HCEC 1CT (cell line): Measurements from ENCODE around the gene BEND7.

Experiments used
- DNase-seq: peaks from one replicate; pipeline ENCODE4 v3.0.0-alpha.2; 2017

Gene BEND7

DNA sequence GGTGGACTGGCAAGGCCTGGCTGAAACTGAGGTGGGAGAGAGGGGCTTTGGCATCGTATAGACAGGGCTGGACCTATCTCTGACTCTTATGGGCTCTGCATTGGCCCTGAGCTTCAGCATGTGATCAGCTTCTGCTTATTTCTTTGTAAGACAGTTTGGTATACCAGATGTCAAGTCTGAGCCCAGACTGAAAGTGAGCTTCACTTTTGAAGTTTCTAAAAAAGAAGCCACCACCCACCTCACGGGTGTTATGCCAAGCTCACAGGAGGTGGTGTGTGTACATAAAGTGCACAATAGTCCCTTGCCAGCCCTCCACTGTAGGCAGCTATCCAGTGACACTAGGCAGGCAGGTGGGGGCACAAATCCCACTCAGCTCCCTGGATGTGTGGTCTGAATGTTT lies 112.1 kb downstream of the BEND7 start:
- no peak for DNase-seq

DNA sequence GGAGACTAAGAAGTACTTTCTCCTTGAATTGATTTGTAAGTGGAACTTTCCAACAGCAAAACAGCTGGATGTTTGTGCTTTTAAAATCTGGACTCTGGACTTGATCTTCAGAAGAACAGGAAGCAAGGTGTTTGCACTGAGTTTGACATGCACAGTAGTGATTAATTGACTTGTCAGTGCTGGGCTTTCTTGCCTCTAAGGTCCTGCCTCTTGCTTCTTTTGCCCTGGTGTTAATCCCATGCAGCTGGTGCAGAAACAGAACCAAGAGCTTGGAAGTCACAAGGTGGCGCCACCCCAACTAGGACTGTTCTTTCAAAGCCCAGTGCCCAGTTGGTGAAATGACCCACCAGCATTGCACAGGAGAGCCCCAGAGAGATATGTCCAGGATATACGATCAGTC lies 114.0 kb downstream of the BEND7 start:
- peak; percentile 13 for DNase-seq

GRCh38 chr10:13414137-13414536 lies 114.7 kb downstream of the BEND7 start:
- DNase-seq = no peak

GRCh38 chr10:13412894-13413293 lies 115.9 kb downstream of the BEND7 start:
- DNase-seq = no peak

GRCh38 chr10:13404791-13405190 lies 124.0 kb downstream of the BEND7 start:
- no peak for DNase-seq

DNA sequence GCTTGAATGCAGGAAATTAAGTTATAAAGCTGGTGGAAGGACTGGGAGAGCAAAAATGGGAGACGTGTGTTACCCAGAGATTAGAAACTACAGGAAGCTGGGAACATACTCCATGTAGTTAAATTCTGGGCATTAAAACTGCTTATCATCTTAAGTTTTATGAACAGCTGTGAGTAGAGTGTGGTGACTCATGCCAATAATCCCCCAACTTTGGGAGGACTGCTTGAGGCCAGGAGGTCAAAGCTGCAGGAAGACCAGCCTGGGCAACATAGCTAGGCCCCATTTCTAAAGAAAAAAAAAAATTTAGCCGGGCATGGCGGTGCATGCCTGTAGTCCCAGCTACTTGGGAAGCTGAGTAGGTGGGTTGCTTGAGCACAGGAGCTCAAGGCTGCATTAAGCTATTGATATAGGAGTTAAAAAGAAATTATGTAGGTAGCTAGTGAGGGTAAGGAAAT lies 124.5 kb downstream of the BEND7 start:
- DNase-seq = peak; percentile 37

DNA sequence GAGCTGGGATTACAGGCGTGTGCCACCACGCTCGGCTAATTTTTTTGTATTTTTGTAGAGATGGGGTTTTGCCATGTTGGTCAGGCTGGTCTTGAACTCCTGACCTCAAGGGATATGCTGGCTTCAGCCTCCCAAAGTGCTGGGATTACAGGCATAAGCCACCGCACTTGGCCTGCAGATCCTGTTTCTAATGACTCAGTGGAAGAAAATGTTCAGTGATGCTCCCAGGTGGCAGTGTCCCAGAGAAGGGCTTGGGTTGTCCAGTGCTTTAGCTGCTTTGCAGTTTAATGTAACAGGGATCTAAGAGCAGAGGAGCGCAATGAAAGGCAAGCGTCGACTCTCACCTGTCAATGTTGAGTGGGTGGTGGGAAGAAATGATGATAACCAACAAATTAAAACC lies 125.4 kb downstream of the BEND7 start:
- DNase-seq = peak; percentile 10

- DNase-seq = no peak
These were observed 126.8 kb downstream of the BEND7 start for GRCh38 chr10:13402021-13402420.

GRCh38 chr10:13401142-13401541 lies 127.7 kb downstream of the BEND7 start:
- DNase-seq = no peak

DNA sequence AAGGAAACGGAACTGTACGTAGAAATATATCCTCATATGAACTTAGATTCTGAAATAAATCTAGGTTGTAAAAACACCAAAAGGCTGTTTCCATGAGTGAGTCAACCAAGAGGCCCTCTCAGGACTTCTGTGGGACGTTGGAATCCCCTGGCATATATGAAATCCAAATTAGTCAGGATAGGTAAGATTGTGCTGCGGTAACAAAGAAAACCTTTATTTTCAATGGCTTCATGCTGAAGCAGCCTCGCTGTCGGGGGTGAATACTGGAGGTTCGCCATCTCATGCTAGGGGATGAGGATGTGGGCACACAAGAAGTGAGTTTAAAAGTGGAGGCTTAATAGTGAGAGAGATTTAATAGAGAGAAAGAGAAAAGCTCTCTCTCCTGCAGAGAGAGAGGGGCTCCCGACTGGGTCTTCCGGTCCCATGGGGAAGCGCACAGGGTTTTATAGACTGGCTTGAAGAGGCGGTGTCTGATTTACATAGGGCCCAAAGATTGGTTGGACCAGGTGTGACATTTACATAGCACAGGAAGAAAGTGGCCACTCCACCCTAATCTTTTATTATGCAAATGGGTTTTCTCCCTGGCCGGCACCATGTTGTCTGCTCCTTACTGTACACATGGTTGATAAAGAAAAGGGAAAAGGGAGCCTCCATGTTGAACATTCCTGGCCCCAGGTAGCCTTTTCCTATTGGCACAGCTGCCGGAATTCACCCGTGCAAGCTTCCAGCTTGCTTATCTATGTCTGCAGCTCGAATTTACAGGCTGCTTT lies 128.4 kb downstream of the BEND7 start:
- DNase-seq = no peak

- DNase-seq = no peak
These were observed 129.1 kb downstream of the BEND7 start for GRCh38 chr10:13399752-13400151.

- DNase-seq = no peak
These were observed 129.6 kb downstream of the BEND7 start for GRCh38 chr10:13399236-13399635.

- no peak for DNase-seq
These were observed 131.8 kb downstream of the BEND7 start for GRCh38 chr10:13397052-13397451.

- DNase-seq = peak; percentile 18
These were observed 132.4 kb downstream of the BEND7 start for GRCh38 chr10:13396369-13396768.

GRCh38 chr10:13395540-13395939 lies 133.3 kb downstream of the BEND7 start:
- DNase-seq = no peak

DNA sequence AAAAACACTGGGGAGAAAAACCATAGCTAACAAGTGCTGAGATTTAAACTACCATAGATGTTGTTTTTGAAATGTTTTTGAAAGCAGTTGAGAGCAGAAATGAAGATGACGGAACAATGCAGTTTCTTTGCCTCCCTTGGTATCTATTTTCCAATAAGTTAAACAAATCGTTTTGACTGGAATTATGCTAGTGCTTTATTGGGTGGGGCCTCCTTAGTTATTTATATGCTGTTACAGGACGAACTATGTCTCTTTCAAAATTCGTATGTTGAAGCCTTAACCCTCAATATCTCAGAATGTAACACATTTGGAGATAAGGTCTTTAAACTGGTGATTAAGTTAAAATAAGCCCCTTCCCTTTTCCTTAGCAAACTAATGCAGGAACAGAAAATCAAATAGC lies 135.2 kb downstream of the BEND7 start:
- DNase-seq = no peak

- DNase-seq = no peak
These were observed 136.1 kb downstream of the BEND7 start for GRCh38 chr10:13392701-13393100.
